IMR-90 (cell line): Measurements from ENCODE around the gene FBXW7. TPM values are rescaled to one million over a fixed set of nuclear protein-coding genes. Genes with fewer than 3 reads are reported as not detected.

Source experiments
- ATAC-seq: fragments of 200-7000 bp; cut with Tn5 transposase; 2 replicates; pipeline ENCODE4 v1.9.1; 2020; ENCODE audit warnings: low read depth, mild to moderate bottlenecking, moderate library complexity
- BruUV-seq: library from RNA; stranded (reverse); fragments of 400-500 nt; replicated peaks from 2 replicates; lab custom pipeline; 2021; lab: Mats Ljungman, UMichigan
- CTCF ChIA-PET: fragments of 300-600 bp; formaldehyde crosslinking; extraction: SDS; loops from one replicate; lab custom pipeline; 2021; ENCODE audit warnings: antibody characterized with exemption; lab: Yijun Ruan, JAX
- POLR2A ChIA-PET: fragments of 300-600 bp; sonication (Branson Sonifier 250); formaldehyde crosslinking; loops from one replicate; lab custom pipeline; 2022; ENCODE audit warnings: antibody characterized with exemption; ENCODE audit not compliant: unreplicated experiment; lab: Charles Lee
- DNase-seq: peaks from one replicate; pipeline ENCODE4 v3.0.0; 2013
- H2AFZ ChIP-seq: replicated peaks from 2 replicates; pipeline ENCODE3; 2013; ENCODE audit warnings: low read length, mild to moderate bottlenecking; ENCODE audit not compliant: poor library complexity
- H2AK5ac ChIP-seq: 2 replicates; pipeline ENCODE4 v1.6.1; 2013; ENCODE audit warnings: low read depth, low read length, inconsistent platforms
- H2AK9ac ChIP-seq: replicated peaks from 2 replicates; pipeline ENCODE3; 2013; ENCODE audit warnings: mild to moderate bottlenecking, low read depth, low read length, moderate library complexity; ENCODE audit not compliant: poor library complexity
- H2BK120ac ChIP-seq: 2 replicates; pipeline ENCODE4 v1.6.1; 2013; ENCODE audit warnings: low read depth, low read length, inconsistent platforms
- H2BK15ac ChIP-seq: 3 replicates; pipeline ENCODE4 v1.6.1; 2013; ENCODE audit warnings: low read depth, low read length, inconsistent platforms
- H2BK20ac ChIP-seq: 2 replicates; pipeline ENCODE4 v1.6.1; 2013; ENCODE audit warnings: low read depth, mild to moderate bottlenecking, inconsistent platforms, low read length, moderate library complexity
- H2BK5ac ChIP-seq: 2 replicates; pipeline ENCODE4 v1.6.1; 2013; ENCODE audit warnings: mild to moderate bottlenecking, low read depth, low read length, inconsistent platforms; ENCODE audit not compliant: poor library complexity, severe bottlenecking
- H3K14ac ChIP-seq: replicated peaks from 2 replicates; pipeline ENCODE4 v1.6.1; 2013; ENCODE audit warnings: low read depth, low read length, inconsistent platforms
- H3K18ac ChIP-seq: 2 replicates; pipeline ENCODE4 v1.6.1; 2013; ENCODE audit warnings: low read depth, low read length, control low read depth
- H3K23ac ChIP-seq: 2 replicates; pipeline ENCODE4 v1.6.1; 2013; ENCODE audit warnings: low read depth, low read length, inconsistent platforms
- H3K27ac ChIP-seq: 2 replicates; pipeline ENCODE4 v1.5.1; 2013; ENCODE audit warnings: mild to moderate bottlenecking, control low read depth, low read length; ENCODE audit not compliant: insufficient read depth
- H3K27me3 ChIP-seq: 2 replicates; pipeline ENCODE4 v1.6.1; 2013; ENCODE audit warnings: low read length; ENCODE audit not compliant: control insufficient read depth, insufficient read depth
- H3K36me3 ChIP-seq: 2 replicates; pipeline ENCODE4 v1.6.1; 2013; ENCODE audit warnings: low read length, mixed read lengths; ENCODE audit not compliant: control insufficient read depth, insufficient read depth
- H3K4ac ChIP-seq: 2 replicates; pipeline ENCODE4 v1.6.1; 2013; ENCODE audit warnings: low read depth, low read length, inconsistent platforms
- H3K4me1 ChIP-seq: 2 replicates; pipeline ENCODE4 v1.6.1; 2013; ENCODE audit warnings: low read length, mixed read lengths; ENCODE audit not compliant: control insufficient read depth, insufficient read depth
- H3K4me2 ChIP-seq: 2 replicates; pipeline ENCODE4 v1.6.1; 2013; ENCODE audit warnings: low read depth, mild to moderate bottlenecking, control low read depth, low read length, moderate library complexity
- H3K4me3 ChIP-seq: 2 replicates; pipeline ENCODE4 v1.5.1; 2013; ENCODE audit warnings: low read depth, mild to moderate bottlenecking, control low read depth, low read length, moderate library complexity; ENCODE audit not compliant: insufficient read depth
- H3K56ac ChIP-seq: 2 replicates; pipeline ENCODE4 v1.6.1; 2013; ENCODE audit warnings: low read length, inconsistent platforms; ENCODE audit not compliant: insufficient read depth; ENCODE audit errors: extremely low read depth
- H3K79me1 ChIP-seq, 2 experiments: 2 replicates each; pipeline ENCODE4 v1.6.1; 2013; ENCODE audit warnings: low read length in 2 of 2, inconsistent platforms in 1 of 2, low read depth in 1 of 2
- H3K9ac ChIP-seq: 2 replicates; pipeline ENCODE4 v1.6.1; 2013; ENCODE audit warnings: low read depth, low read length, control low read depth
- H3K9me1 ChIP-seq: 2 replicates; pipeline ENCODE4 v1.6.1; 2013; ENCODE audit warnings: low read length, inconsistent platforms; ENCODE audit not compliant: insufficient read depth
- H3K9me3 ChIP-seq: 2 replicates; pipeline ENCODE4 v1.6.1; 2013; ENCODE audit warnings: low read length; ENCODE audit not compliant: control insufficient read depth, insufficient read depth
- H4K20me1 ChIP-seq: 2 replicates; pipeline ENCODE4 v1.6.1; 2013; ENCODE audit warnings: low read length, inconsistent platforms; ENCODE audit not compliant: insufficient read depth
- H4K5ac ChIP-seq: 2 replicates; pipeline ENCODE4 v1.6.1; 2013; ENCODE audit warnings: mild to moderate bottlenecking, low read depth, low read length, control low read depth
- H4K8ac ChIP-seq, 2 experiments: 2 replicates each; pipeline ENCODE4 v1.6.1; 2013; ENCODE audit warnings: low read depth in 2 of 2, low read length in 2 of 2, control low read depth in 1 of 2, inconsistent platforms in 1 of 2
- H4K91ac ChIP-seq: 2 replicates; pipeline ENCODE4 v1.6.1; 2013; ENCODE audit warnings: low read depth, low read length, inconsistent platforms; ENCODE audit not compliant: insufficient read depth
- FOS ChIP-seq: fragments of 150-350 bp; IDR thresholded peaks from 2 replicates; pipeline ENCODE4 v1.6.1; 2016; ENCODE audit warnings: low read depth, low read length
- MAFK ChIP-seq: IDR thresholded peaks from 2 replicates; pipeline ENCODE4 v1.6.1; 2012; ENCODE audit warnings: low read depth, low read length, improper control_type of control experiment
- MAZ ChIP-seq: IDR thresholded peaks from 2 replicates; pipeline ENCODE4 v1.6.1; 2012; ENCODE audit warnings: low read depth, mild to moderate bottlenecking, low read length, improper control_type of control experiment, moderate library complexity, borderline replicate concordance
- RAD21 ChIP-seq: IDR thresholded peaks from 2 replicates; pipeline ENCODE4 v1.6.1; 2012; ENCODE audit warnings: low read length, improper control_type of control experiment
- WGBS, 2 experiments: methylation state at CpG; one replicate each; pipeline versions ENCODE4 v1.1.5 to v1.1.7; 2013; ENCODE audit warnings: missing lambda C conversion rate in 2 of 2; ENCODE audit not compliant: insufficient read length in 1 of 2; ENCODE audit errors: extremely low coverage in 2 of 2; 5-methylcytosine and 5-hydroxymethylcytosine counted together
- dilution Hi-C: fragments of 300-500 bp; cut with HindIII; formaldehyde crosslinking; loops from one replicate; pipeline ENCODE4 v1.14.3; 2018; ENCODE audit warnings: low sequenced_read_pairs; ENCODE audit not compliant: unreplicated experiment
- in situ Hi-C: fragments of 300-500 bp; cut with MboI; formaldehyde crosslinking; loops from 3 replicates; pipeline ENCODE4 v1.14.3; 2019; ENCODE audit warnings: low sequenced_read_pairs, inconsistent platforms, mixed read lengths
- intact Hi-C: fragments of 100-400 bp; cut with micrococcal nuclease; formaldehyde crosslinking; loops from 2 replicates; pipeline ENCODE4 v1.10.0; 2022
- polyA plus RNA-seq, 3 experiments: library from polyadenylated mRNA; depleted of rRNA; stranded (reverse); fragments of >200 nt; gene quantifications; 2 replicates each; pipeline ENCODE4 v1.2.3, GENCODE V29; 2012; ENCODE audit warnings: low replicate concordance in 1 of 3
- total RNA-seq: library from RNA; depleted of rRNA; stranded (reverse); fragments of >200 nt; gene quantifications from 2 replicates; pipeline ENCODE4 v1.2.3, GENCODE V29; 2012

The FBXW7 gene
- total and polyA plus RNA-seq, 2 of the 4 experiments (the other 2 are of a cell fraction), result 7.2 to 27.4 TPM

DNA sequence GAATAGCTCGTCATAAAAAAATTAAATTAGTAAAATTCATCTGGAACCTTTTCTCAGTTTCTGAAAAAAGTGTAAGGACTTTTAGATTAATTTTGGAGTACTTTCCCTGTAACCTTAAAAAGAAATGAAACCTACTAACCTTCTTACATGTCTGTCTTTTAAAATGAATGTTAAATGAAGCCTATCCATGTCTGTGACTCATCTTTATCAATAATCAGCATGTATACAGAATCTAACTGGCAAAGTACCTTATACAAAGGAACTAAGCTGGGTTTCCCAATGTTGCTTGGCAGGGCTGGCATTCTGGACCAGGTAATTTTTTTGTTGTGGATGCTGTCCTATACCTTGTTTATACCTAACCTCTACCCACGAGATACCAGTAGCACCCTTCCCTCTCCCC, 13.6 kb downstream of the FBXW7 start:
- Histone ChIP-seq H3K56ac (no peak overlapping the region), H2BK5ac (no peak overlapping the region), H3K18ac (no peak overlapping the region), H3K27ac (no peak overlapping the region), H3K79me1 (peaks cover 20 to 26% of the 10 kb centered on the region in 2 experiments), H3K4ac (no peak overlapping the region), H3K9ac (no peak overlapping the region), H2BK15ac (no peak overlapping the region), H3K36me3 (no peaks in the 10 kb centered on the region), H2AK9ac (no peak overlapping the region), H3K9me3 (no peaks in the 10 kb centered on the region), H2AK5ac (no peak overlapping the region), H3K27me3 (no peaks in the 10 kb centered on the region), H2AFZ (no peak overlapping the region), H3K23ac (no peak overlapping the region), H3K14ac (no peak overlapping the region), H3K9me1 (no peaks in the 10 kb centered on the region), H3K4me2 (no peak overlapping the region), H3K4me3 (no peak overlapping the region), H3K4me1 (no peaks in the 10 kb centered on the region), H2BK120ac (no peak overlapping the region), H4K5ac (no peak overlapping the region), H2BK20ac (no peak overlapping the region), H4K91ac (no peak overlapping the region), H4K8ac (no peak overlapping the region), H4K20me1 (peaks cover 6% of the 10 kb centered on the region; the same call in 1 of the 2 replicates)
- POLR2A ChIA-PET, result no interaction called here
- no CpG with 5 or more reads among the region's 2 CpGs for WGBS, 2 experiments
- in situ Hi-C loops (no loop called here), dilution Hi-C loops (no loop called here), intact Hi-C loops (no loop called here)
- BruUV-seq, result no TSS peak
- ATAC-seq (no peak), DNase-seq (no peak)
- TF ChIP-seq MAFK, result no peak
- no peak for TF ChIP-seq FOS
- TF ChIP-seq MAZ, result no peak
- no peak for TF ChIP-seq RAD21
- CTCF ChIA-PET, result interaction anchor here (1.0 kb wide), 1 partner anchor 21 kb away, joined by 4 read pairs; no protein-coding TSS in a partner anchor
